HepG2 (cell line): Measurements from ENCODE around the gene CD68. TPM values are rescaled to one million over a fixed set of nuclear protein-coding genes. Genes with fewer than 3 reads are reported as not detected.

Experiments used
- ATF1 ChIP-seq: IDR thresholded peaks from 2 replicates; pipeline ENCODE4 v1.6.1; 2016; ENCODE audit warnings: mild to moderate bottlenecking, control low read depth
- HHEX ChIP-seq: IDR thresholded peaks from 2 replicates; pipeline ENCODE4 v1.6.1; 2016; ENCODE audit warnings: control low read depth
- RFXAP ChIP-seq: sonication (generic); formaldehyde crosslinking; IDR thresholded peaks from 2 replicates; pipeline ENCODE4 v1.4.0; 2020; ENCODE audit warnings: missing genetic modification reagents, borderline replicate concordance
- SAFB2 ChIP-seq: sonication (generic); formaldehyde crosslinking; IDR thresholded peaks from 2 replicates; pipeline ENCODE4 v1.5.1; 2020; ENCODE audit warnings: missing genetic modification reagents, low read depth, mild to moderate bottlenecking, borderline replicate concordance
- YY1 ChIP-seq: IDR thresholded peaks from 2 replicates; pipeline ENCODE4 v1.6.1; 2011; ENCODE audit warnings: low read length, low read depth, moderate library complexity, mild to moderate bottlenecking; ENCODE audit not compliant: insufficient read depth, insufficient replicate concordance
- ZBTB20 ChIP-seq: sonication (generic); formaldehyde crosslinking; IDR thresholded peaks from 2 replicates; pipeline ENCODE4 v1.8.1; 2023; ENCODE audit warnings: missing genetic modification reagents, low read depth, mild to moderate bottlenecking, borderline replicate concordance
- ZNF251 ChIP-seq: sonication (generic); formaldehyde crosslinking; IDR thresholded peaks from 2 replicates; pipeline ENCODE4 v1.9.0; 2021; ENCODE audit warnings: mild to moderate bottlenecking, missing genetic modification reagents
- ZNF543 ChIP-seq: sonication (generic); formaldehyde crosslinking; IDR thresholded peaks from 2 replicates; pipeline ENCODE4 v1.4.0; 2020; ENCODE audit warnings: mild to moderate bottlenecking, missing genetic modification reagents
- ZNF816 ChIP-seq: sonication (generic); formaldehyde crosslinking; IDR thresholded peaks from 2 replicates; pipeline ENCODE4 v1.8.0; 2022; ENCODE audit warnings: missing genetic modification reagents, mild to moderate bottlenecking, borderline replicate concordance
- polyA plus RNA-seq, 8 experiments: library from polyadenylated mRNA; depleted of rRNA in 3 of 8; stranded (reverse) in 7 of 8; unstranded in 1 of 8; fragments of >200 nt; fragmentation: Illumina TruSeq in 4 of 8; extraction: Trizol in 4 of 8; gene quantifications; 2 replicates each; pipeline versions ENCODE4 v1.2.1 to v1.2.3, GENCODE V29; 2011 to 2016; ENCODE audit warnings: low read depth in 4 of 8, missing spikeins in 1 of 8, mixed read lengths in 1 of 8; ENCODE audit not compliant: insufficient read depth in 1 of 8
- total RNA-seq, 5 experiments: library from RNA; depleted of rRNA; stranded (reverse); fragments of >200 nt; fragmentation: Illumina TruSeq; extraction: Trizol; gene quantifications; 2 replicates each; pipeline ENCODE4 v1.2.3, GENCODE V29; 2016; ENCODE audit warnings: low read depth in 1 of 5
- TF ChIP-seq, protein P1 (sequence below): sonication (generic); formaldehyde crosslinking; IDR thresholded peaks from 2 replicates; pipeline ENCODE4 v1.4.0; 2020; ENCODE audit warnings: missing genetic modification reagents
- TF ChIP-seq, protein P2 (sequence below): sonication (generic); formaldehyde crosslinking; conservative IDR thresholded peaks from 2 replicates; pipeline ENCODE4 v1.8.0; 2022; ENCODE audit warnings: low read depth, missing genetic modification reagents
- TF ChIP-seq, protein P3 (sequence below): sonication (generic); formaldehyde crosslinking; IDR thresholded peaks from 2 replicates; pipeline ENCODE4 v1.8.1; 2023; ENCODE audit warnings: mild to moderate bottlenecking, missing genetic modification reagents
- TF ChIP-seq, protein P4 (sequence below): sonication (generic); formaldehyde crosslinking; IDR thresholded peaks from 2 replicates; pipeline ENCODE4 v1.5.1; 2020; ENCODE audit warnings: mild to moderate bottlenecking, missing genetic modification reagents, moderate library complexity

The CD68 gene
- total and polyA plus RNA-seq, 2 of the 13 experiments (the other 11 are each of a cell fraction or from before 2014, with no cell fraction given) = 10.3 to 104 TPM

DNA sequence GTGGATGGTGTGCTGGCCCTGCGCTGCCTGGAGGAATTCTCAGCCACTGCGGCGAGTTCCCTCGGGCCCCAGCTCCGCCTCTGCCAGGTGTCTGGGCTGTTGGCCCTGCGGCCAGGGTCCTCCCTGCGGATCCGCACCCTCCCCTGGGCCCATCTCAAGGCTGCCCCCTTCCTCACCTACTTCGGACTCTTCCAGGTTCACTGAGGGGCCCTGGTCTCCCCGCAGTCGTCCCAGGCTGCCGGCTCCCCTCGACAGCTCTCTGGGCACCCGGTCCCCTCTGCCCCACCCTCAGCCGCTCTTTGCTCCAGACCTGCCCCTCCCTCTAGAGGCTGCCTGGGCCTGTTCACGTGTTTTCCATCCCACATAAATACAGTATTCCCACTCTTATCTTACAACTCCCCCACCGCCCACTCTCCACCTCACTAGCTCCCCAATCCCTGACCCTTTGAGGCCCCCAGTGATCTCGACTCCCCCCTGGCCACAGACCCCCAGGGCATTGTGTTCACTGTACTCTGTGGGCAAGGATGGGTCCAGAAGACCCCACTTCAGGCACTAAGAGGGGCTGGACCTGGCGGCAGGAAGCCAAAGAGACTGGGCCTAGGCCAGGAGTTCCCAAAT lies 22.2 kb upstream of the CD68 start (continued):
- TF ChIP-seq YY1 = no peak
- TF ChIP-seq SAFB2 (CRISPR knock-in tag) = no peak
- no peak for TF ChIP-seq ZNF251
- no peak for TF ChIP-seq ATF1 (CRISPR knock-in tag)
- no peak for TF ChIP-seq ZBTB20
- TF ChIP-seq, protein P1, sequence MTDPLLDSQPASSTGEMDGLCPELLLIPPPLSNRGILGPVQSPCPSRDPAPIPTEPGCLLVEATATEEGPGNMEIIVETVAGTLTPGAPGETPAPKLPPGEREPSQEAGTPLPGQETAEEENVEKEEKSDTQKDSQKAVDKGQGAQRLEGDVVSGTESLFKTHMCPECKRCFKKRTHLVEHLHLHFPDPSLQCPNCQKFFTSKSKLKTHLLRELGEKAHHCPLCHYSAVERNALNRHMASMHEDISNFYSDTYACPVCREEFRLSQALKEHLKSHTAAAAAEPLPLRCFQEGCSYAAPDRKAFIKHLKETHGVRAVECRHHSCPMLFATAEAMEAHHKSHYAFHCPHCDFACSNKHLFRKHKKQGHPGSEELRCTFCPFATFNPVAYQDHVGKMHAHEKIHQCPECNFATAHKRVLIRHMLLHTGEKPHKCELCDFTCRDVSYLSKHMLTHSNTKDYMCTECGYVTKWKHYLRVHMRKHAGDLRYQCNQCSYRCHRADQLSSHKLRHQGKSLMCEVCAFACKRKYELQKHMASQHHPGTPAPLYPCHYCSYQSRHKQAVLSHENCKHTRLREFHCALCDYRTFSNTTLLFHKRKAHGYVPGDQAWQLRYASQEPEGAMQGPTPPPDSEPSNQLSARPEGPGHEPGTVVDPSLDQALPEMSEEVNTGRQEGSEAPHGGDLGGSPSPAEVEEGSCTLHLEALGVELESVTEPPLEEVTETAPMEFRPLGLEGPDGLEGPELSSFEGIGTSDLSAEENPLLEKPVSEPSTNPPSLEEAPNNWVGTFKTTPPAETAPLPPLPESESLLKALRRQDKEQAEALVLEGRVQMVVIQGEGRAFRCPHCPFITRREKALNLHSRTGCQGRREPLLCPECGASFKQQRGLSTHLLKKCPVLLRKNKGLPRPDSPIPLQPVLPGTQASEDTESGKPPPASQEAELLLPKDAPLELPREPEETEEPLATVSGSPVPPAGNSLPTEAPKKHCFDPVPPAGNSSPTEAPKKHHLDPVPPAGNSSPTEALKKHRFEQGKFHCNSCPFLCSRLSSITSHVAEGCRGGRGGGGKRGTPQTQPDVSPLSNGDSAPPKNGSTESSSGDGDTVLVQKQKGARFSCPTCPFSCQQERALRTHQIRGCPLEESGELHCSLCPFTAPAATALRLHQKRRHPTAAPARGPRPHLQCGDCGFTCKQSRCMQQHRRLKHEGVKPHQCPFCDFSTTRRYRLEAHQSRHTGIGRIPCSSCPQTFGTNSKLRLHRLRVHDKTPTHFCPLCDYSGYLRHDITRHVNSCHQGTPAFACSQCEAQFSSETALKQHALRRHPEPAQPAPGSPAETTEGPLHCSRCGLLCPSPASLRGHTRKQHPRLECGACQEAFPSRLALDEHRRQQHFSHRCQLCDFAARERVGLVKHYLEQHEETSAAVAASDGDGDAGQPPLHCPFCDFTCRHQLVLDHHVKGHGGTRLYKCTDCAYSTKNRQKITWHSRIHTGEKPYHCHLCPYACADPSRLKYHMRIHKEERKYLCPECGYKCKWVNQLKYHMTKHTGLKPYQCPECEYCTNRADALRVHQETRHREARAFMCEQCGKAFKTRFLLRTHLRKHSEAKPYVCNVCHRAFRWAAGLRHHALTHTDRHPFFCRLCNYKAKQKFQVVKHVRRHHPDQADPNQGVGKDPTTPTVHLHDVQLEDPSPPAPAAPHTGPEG (CRISPR knock-in tag) = no peak
- no peak for TF ChIP-seq ZNF816 (CRISPR knock-in tag)
- TF ChIP-seq, protein P2, sequence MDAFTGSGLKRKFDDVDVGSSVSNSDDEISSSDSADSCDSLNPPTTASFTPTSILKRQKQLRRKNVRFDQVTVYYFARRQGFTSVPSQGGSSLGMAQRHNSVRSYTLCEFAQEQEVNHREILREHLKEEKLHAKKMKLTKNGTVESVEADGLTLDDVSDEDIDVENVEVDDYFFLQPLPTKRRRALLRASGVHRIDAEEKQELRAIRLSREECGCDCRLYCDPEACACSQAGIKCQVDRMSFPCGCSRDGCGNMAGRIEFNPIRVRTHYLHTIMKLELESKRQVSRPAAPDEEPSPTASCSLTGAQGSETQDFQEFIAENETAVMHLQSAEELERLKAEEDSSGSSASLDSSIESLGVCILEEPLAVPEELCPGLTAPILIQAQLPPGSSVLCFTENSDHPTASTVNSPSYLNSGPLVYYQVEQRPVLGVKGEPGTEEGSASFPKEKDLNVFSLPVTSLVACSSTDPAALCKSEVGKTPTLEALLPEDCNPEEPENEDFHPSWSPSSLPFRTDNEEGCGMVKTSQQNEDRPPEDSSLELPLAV (CRISPR knock-in tag) = no peak
- 0 out of 2 replicates have a peak, but pooled peaks have one; percentile 6 for TF ChIP-seq ZNF543 (CRISPR knock-in tag)
- TF ChIP-seq HHEX (CRISPR knock-in tag) = no peak
- TF ChIP-seq RFXAP = no peak
- TF ChIP-seq, protein P3, sequence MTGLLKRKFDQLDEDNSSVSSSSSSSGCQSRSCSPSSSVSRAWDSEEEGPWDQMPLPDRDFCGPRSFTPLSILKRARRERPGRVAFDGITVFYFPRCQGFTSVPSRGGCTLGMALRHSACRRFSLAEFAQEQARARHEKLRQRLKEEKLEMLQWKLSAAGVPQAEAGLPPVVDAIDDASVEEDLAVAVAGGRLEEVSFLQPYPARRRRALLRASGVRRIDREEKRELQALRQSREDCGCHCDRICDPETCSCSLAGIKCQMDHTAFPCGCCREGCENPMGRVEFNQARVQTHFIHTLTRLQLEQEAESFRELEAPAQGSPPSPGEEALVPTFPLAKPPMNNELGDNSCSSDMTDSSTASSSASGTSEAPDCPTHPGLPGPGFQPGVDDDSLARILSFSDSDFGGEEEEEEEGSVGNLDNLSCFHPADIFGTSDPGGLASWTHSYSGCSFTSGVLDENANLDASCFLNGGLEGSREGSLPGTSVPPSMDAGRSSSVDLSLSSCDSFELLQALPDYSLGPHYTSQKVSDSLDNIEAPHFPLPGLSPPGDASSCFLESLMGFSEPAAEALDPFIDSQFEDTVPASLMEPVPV (CRISPR knock-in tag) = no peak
- TF ChIP-seq, protein P4, sequence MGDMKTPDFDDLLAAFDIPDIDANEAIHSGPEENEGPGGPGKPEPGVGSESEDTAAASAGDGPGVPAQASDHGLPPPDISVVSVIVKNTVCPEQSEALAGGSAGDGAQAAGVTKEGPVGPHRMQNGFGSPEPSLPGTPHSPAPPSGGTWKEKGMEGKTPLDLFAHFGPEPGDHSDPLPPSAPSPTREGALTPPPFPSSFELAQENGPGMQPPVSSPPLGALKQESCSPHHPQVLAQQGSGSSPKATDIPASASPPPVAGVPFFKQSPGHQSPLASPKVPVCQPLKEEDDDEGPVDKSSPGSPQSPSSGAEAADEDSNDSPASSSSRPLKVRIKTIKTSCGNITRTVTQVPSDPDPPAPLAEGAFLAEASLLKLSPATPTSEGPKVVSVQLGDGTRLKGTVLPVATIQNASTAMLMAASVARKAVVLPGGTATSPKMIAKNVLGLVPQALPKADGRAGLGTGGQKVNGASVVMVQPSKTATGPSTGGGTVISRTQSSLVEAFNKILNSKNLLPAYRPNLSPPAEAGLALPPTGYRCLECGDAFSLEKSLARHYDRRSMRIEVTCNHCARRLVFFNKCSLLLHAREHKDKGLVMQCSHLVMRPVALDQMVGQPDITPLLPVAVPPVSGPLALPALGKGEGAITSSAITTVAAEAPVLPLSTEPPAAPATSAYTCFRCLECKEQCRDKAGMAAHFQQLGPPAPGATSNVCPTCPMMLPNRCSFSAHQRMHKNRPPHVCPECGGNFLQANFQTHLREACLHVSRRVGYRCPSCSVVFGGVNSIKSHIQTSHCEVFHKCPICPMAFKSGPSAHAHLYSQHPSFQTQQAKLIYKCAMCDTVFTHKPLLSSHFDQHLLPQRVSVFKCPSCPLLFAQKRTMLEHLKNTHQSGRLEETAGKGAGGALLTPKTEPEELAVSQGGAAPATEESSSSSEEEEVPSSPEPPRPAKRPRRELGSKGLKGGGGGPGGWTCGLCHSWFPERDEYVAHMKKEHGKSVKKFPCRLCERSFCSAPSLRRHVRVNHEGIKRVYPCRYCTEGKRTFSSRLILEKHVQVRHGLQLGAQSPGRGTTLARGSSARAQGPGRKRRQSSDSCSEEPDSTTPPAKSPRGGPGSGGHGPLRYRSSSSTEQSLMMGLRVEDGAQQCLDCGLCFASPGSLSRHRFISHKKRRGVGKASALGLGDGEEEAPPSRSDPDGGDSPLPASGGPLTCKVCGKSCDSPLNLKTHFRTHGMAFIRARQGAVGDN (CRISPR knock-in tag) = peak; percentile 35; the same call in 1 of the 2 replicates
